ENCODE results near the gene FABP3. TPM values are rescaled to one million over a fixed set of nuclear protein-coding genes. Genes with fewer than 3 reads are reported as not detected.

The FABP3 gene
- total RNA-seq, 1 donor from 2014 or later, result 21.7 TPM

DNA sequence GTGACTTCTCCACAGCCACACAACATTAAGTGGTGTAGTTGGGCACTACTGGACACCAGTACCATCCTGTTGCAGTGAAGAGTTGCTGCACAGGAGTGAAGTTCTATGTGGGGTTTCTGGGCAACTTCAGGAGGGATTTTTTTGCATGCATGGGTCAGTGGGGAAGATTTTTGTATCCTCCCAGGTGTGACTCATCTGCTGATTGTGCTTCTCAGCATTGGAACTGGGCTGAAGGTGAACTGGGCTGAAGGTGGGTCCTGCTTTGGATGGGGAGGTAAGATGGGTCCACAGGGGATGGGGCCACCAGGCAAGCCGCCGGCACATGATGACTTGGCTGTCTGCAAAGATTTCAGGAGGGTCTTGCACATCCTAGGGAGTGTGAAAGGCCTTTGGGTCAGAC, 42.8 kb upstream of the FABP3 start:
- no peak for DNase-seq (ENCODE audit: low read depth)
- no peak for TF ChIP-seq CTCF (conservative IDR thresholded peaks at IDR 0.05; ENCODE audit: low read depth, low read length)
- no peak overlapping the region for H3K4me3 ChIP-seq (ENCODE audit: low read depth, low read length)

GRCh38 chr1:31414980-31415370, 42.1 kb upstream of the FABP3 start:
- TF ChIP-seq CTCF (conservative IDR thresholded peaks at IDR 0.05; ENCODE audit: low read depth, low read length), result no peak
- DNase-seq (ENCODE audit: low read depth), result no peak
- H3K4me3 ChIP-seq (ENCODE audit: low read depth, low read length), result peak overlapping the region; percentile 90

GRCh38 chr1:31413405-31414001, 40.6 kb upstream of the FABP3 start:
- no peak for TF ChIP-seq CTCF (conservative IDR thresholded peaks at IDR 0.05; ENCODE audit: low read depth, low read length)
- no peak for DNase-seq (ENCODE audit: low read depth)
- peak overlapping the region; percentile 90 for H3K4me3 ChIP-seq (ENCODE audit: low read depth, low read length)

DNA sequence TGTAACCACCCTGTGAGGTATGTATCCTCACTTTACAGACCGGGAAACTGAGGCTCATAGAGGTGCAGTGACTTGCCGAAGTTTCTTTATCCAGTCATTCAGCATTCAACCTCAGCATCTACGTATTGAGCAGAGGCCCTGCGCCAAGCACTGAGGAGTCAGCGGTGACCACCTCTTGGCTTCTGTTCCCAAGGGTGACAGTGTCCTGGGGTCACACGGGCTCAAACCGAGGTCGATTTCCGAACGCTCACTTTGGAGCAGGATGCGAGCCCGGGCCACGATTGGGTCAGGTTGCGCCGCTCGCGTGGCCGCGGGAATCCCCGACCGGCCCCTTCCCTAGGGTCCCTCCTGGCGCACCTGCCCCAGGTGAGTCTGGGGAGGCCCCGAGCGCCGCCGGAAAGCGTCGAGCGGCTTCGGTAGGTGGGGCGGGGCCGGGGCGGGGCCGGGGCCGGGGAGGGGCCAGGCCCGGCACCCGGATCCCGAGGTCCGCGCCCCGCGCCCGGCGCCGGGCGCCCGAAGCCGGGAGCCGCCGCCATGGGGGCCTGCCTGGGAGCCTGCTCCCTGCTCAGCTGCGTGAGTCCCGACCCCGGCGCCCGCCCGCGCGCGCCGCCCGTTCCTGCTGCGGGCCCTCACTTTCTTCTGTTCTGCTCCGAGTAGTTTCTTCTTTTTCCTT, 40.0 kb upstream of the FABP3 start, which contains the start of gene SERINC2:
SERINC2 (plus strand) TSS at position 482 of the 673 bp plus-strand sequence; CDS start at position 535, 53 bp downstream.
- no peak for TF ChIP-seq CTCF (conservative IDR thresholded peaks at IDR 0.05; ENCODE audit: low read depth, low read length)
- DNase-seq (ENCODE audit: low read depth), result no peak
- H3K4me3 ChIP-seq (ENCODE audit: low read depth, low read length), result peak within 1 kb of the TSS; percentile 90

GRCh38 chr1:31412205-31412604, 39.3 kb upstream of the FABP3 start:
- no peak for TF ChIP-seq CTCF (conservative IDR thresholded peaks at IDR 0.05; ENCODE audit: low read depth, low read length)
- H3K4me3 ChIP-seq (ENCODE audit: low read depth, low read length), result no peak overlapping the region
- no peak for DNase-seq (ENCODE audit: low read depth)

DNA sequence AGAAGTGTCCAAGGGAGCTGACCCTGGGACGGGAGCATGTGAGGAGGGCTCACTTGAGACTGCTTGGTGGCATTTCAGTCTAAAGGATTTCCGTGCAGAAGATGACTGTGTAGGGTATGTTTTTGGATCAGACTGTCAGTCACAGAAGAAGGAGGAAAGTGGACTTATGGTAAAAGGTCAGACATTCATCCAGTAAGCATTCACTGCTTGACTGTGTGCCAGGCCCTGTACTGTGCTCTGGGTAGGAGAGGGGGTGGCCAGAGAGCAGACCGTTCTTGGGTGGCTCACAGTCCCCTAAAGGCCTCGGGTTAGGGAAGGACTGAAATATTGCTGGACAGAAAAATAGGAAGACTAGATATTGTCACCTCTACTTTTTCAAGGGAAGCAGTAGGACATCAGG, 38.0 kb upstream of the FABP3 start:
- no peak for TF ChIP-seq CTCF (conservative IDR thresholded peaks at IDR 0.05; ENCODE audit: low read depth, low read length)

More for the DNA sequence above, 38.0 kb upstream of the FABP3 start:
- no peak for DNase-seq (ENCODE audit: low read depth)
- no peak overlapping the region for H3K4me3 ChIP-seq (ENCODE audit: low read depth, low read length)

Data from epithelial cell of proximal tubule (primary cell).